Brain microvascular endothelial cell (primary cell): ENCODE measurements around the gene GREB1.
A peak's percentile ranks its signal among the peaks of the same experiment; 100 is the strongest.

Experiments used
- DNase-seq: peaks from one replicate; pipeline ENCODE4 v3.0.0-alpha.2; 2020
- H3K27ac ChIP-seq: fragments of 250-450 bp; sonication (Bioruptor Pico); 2 replicates; pipeline ENCODE4 v1.5.1; 2020; ENCODE audit warnings: mild to moderate bottlenecking, moderate library complexity
- H3K27me3 ChIP-seq: fragments of 250-450 bp; sonication (Bioruptor Pico); replicated peaks from 2 replicates; pipeline ENCODE4 v1.5.1; 2020; ENCODE audit warnings: mild to moderate bottlenecking
- H3K36me3 ChIP-seq: fragments of 250-450 bp; sonication (Bioruptor Pico); replicated peaks from 2 replicates; pipeline ENCODE4 v1.5.1; 2020; ENCODE audit warnings: mild to moderate bottlenecking
- H3K4me3 ChIP-seq: 2 replicates; pipeline ENCODE4 v1.5.1; 2011; ENCODE audit warnings: low read depth, mild to moderate bottlenecking, control low read depth, low read length, moderate library complexity
- CTCF ChIP-seq: IDR thresholded peaks from 2 replicates; pipeline ENCODE4 v1.5.1; 2011; ENCODE audit warnings: low read depth, mild to moderate bottlenecking, moderate library complexity, low read length, control low read depth, inconsistent platforms; ENCODE audit errors: missing control alignments
- in situ Hi-C: cut with HindIII; loops from 2 replicates; pipeline ENCODE4 v1.10.0; 2017; ENCODE audit warnings: low sequenced_read_pairs, low pct_ligation_motif_present

The GREB1 gene

GRCh38 chr2:11597538-11598225 is 63.8 kb downstream of the GREB1 start:
- Histone ChIP-seq H3K4me3 (no peak overlapping the region), H3K36me3 (no peaks in the 10 kb centered on the region), H3K27ac (no peak overlapping the region), H3K27me3 (no peaks in the 10 kb centered on the region)
- no peak for TF ChIP-seq CTCF
- in situ Hi-C loops = no loop called here
- no peak for DNase-seq

GRCh38 chr2:11598228-11598731 is 64.4 kb downstream of the GREB1 start:
- H3K27me3 ChIP-seq = no peaks in the 10 kb centered on the region
- no peaks in the 10 kb centered on the region for H3K36me3 ChIP-seq
- in situ Hi-C loops = no loop called here
- TF ChIP-seq CTCF = no peak
- no peak for DNase-seq
- no peak overlapping the region for H3K27ac ChIP-seq
- no peak overlapping the region for H3K4me3 ChIP-seq

GRCh38 chr2:11602563-11603204 is 68.8 kb downstream of the GREB1 start:
- Histone ChIP-seq H3K27me3 (no peaks in the 10 kb centered on the region), H3K4me3 (no peak overlapping the region), H3K36me3 (no peaks in the 10 kb centered on the region), H3K27ac (no peak overlapping the region)
- in situ Hi-C loops = no loop called here
- DNase-seq = peak; percentile 48
- no peak for TF ChIP-seq CTCF

GRCh38 chr2:11610624-11611242 is 76.9 kb downstream of the GREB1 start:
- in situ Hi-C loops = no loop called here
- DNase-seq = no peak
- Histone ChIP-seq H3K4me3 (no peak overlapping the region), H3K36me3 (no peaks in the 10 kb centered on the region), H3K27me3 (no peaks in the 10 kb centered on the region), H3K27ac (no peak overlapping the region)
- TF ChIP-seq CTCF = no peak

GRCh38 chr2:11611251-11611650 is 77.4 kb downstream of the GREB1 start:
- no peak for DNase-seq
- TF ChIP-seq CTCF = no peak
- Histone ChIP-seq H3K36me3 (no peaks in the 10 kb centered on the region), H3K4me3 (no peak overlapping the region), H3K27me3 (no peaks in the 10 kb centered on the region), H3K27ac (no peak overlapping the region)
- in situ Hi-C loops = no loop called here
